Measurements from ENCODE around the gene CASP3.

- TF ChIP-seq CTCF (conservative IDR thresholded peaks at IDR 0.05; ENCODE audit: low read length) (no peak), EZH2phosphoT487 (IDR thresholded peaks at IDR 0.05; ENCODE audit: borderline replicate concordance, low read depth, low read length) (no peak)
Observed at GRCh38 chr4:184591070-184591677, 58.1 kb downstream of the CASP3 start.
